SU-DHL-6 (cell line): ENCODE measurements around the gene ARHGEF38.
"Not testable (repeated sequence)": the region's sequence is repeated elsewhere in the genome, so short reads cannot be mapped to it uniquely, and the experiment has no call there.

Experiments used
- H2AFZ ChIP-seq: fragments of 200-600 bp; sonication (generic); 2 replicates; pipeline ENCODE4 v1.6.1; 2014; ENCODE audit warnings: low read depth, mild to moderate bottlenecking, moderate library complexity, mixed read lengths, antibody characterized with exemption, low read length; ENCODE audit not compliant: severe bottlenecking
- H3F3A ChIP-seq: fragments of 200-600 bp; shearing (Covaris generic); 2 replicates; pipeline ENCODE4 v1.6.0; 2016; ENCODE audit warnings: antibody characterized with exemption, mild to moderate bottlenecking; ENCODE audit not compliant: insufficient read depth
- H3K27ac ChIP-seq: fragments of 200-600 bp; sonication (generic); 2 replicates; pipeline ENCODE4 v1.5.1; 2016; ENCODE audit warnings: low read depth, mild to moderate bottlenecking, low read length, moderate library complexity, mixed read lengths
- H3K27me3 ChIP-seq: fragments of 200-600 bp; sonication (generic), shearing (Covaris generic); 2 replicates; pipeline ENCODE4 v1.6.0; 2014; ENCODE audit warnings: mild to moderate bottlenecking, low read length
- H3K36me3 ChIP-seq: fragments of 200-600 bp; sonication (generic); 2 replicates; pipeline ENCODE4 v1.6.1; 2014; ENCODE audit warnings: mild to moderate bottlenecking, low read length, mixed read lengths
- H3K4me2 ChIP-seq: fragments of 300-600, 200-600 bp; shearing (Covaris generic), sonication (generic); 2 replicates; pipeline ENCODE4 v1.6.0; 2014; ENCODE audit warnings: low read length, low read depth, mild to moderate bottlenecking; ENCODE audit not compliant: poor library complexity, severe bottlenecking
- H3K4me3 ChIP-seq: fragments of 200-600 bp; sonication (generic); 2 replicates; pipeline ENCODE4 v1.5.1; 2014; ENCODE audit warnings: antibody characterized with exemption, low read length, mild to moderate bottlenecking, mixed read lengths; ENCODE audit not compliant: insufficient read depth, poor library complexity, severe bottlenecking
- H3K79me2 ChIP-seq: fragments of 200-600 bp; sonication (generic); 2 replicates; pipeline ENCODE4 v1.6.1; 2014; ENCODE audit warnings: mild to moderate bottlenecking, low read length, moderate library complexity; ENCODE audit not compliant: insufficient read depth
- H3K9ac ChIP-seq: fragments of 200-600 bp; sonication (generic); 2 replicates; pipeline ENCODE4 v1.7.0; 2014; ENCODE audit warnings: mild to moderate bottlenecking, low read length
- H3K9me2 ChIP-seq: fragments of 200-600 bp; sonication (generic); replicated peaks from 2 replicates; pipeline ENCODE4 v1.6.1; 2014; ENCODE audit warnings: low read length; ENCODE audit not compliant: insufficient read depth
- H3K9me3 ChIP-seq: fragments of 200-600 bp; sonication (generic); 2 replicates; pipeline ENCODE4 v1.6.1; 2014; ENCODE audit warnings: low read length, mixed read lengths; ENCODE audit not compliant: insufficient read depth
- H4K20me1 ChIP-seq: fragments of 200-600 bp; sonication (generic); 2 replicates; pipeline ENCODE4 v1.6.1; 2014; ENCODE audit warnings: low read depth, mild to moderate bottlenecking, antibody characterized with exemption, low read length, moderate library complexity, mixed read lengths
- CTCF ChIP-seq: fragments of 200-600 bp; sonication (generic); IDR thresholded peaks from one replicate; pipeline ENCODE4 v1.5.1; 2017; ENCODE audit warnings: antibody characterized with exemption, mild to moderate bottlenecking, low read length, moderate library complexity; ENCODE audit not compliant: insufficient read depth, poor library complexity, severe bottlenecking
- EZH2phosphoT487 ChIP-seq: fragments of 200-600 bp; sonication (generic), shearing (Covaris generic); conservative IDR thresholded peaks from 2 replicates; pipeline ENCODE4 v1.6.1; 2018; ENCODE audit warnings: mild to moderate bottlenecking, antibody characterized with exemption, low read length, moderate library complexity, mixed read lengths

ARHGEF38 gene

GRCh38 chr4:105605493-105605892, 53.1 kb downstream of the ARHGEF38 start:
- H3F3A ChIP-seq: no peaks in the 10 kb centered on the region
- H3K79me2 ChIP-seq: no peaks in the 10 kb centered on the region
- H3K9me2 ChIP-seq: no peaks in the 10 kb centered on the region
- no peak overlapping the region for H3K4me2 ChIP-seq
- TF ChIP-seq CTCF (no peak), EZH2phosphoT487 (no peak)
- no peaks in the 10 kb centered on the region for H3K36me3 ChIP-seq
- H2AFZ ChIP-seq: no peak overlapping the region
- H3K27ac ChIP-seq: no peak overlapping the region
- H3K27me3 ChIP-seq: no peaks in the 10 kb centered on the region
- no peaks in the 10 kb centered on the region for H3K9me3 ChIP-seq
- H3K4me3 ChIP-seq: no peak overlapping the region
- no peaks in the 10 kb centered on the region for H4K20me1 ChIP-seq
- no peak overlapping the region for H3K9ac ChIP-seq

- Histone ChIP-seq H3K27me3 (no peaks in the 10 kb centered on the region), H3F3A (no peaks in the 10 kb centered on the region)
- TF ChIP-seq EZH2phosphoT487 (no peak), CTCF (no peak)
Measured at GRCh38 chr4:105607876-105608275, 55.5 kb downstream of the ARHGEF38 start.

GRCh38 chr4:105609819-105610218, 57.4 kb downstream of the ARHGEF38 start:
- H3K9me3 ChIP-seq, H4K20me1 ChIP-seq, H3K9ac ChIP-seq, H3K9me2 ChIP-seq, H3K27me3 ChIP-seq, H2AFZ ChIP-seq, H3K4me3 ChIP-seq, H3F3A ChIP-seq, H3K79me2 ChIP-seq, H3K4me2 ChIP-seq, H3K27ac ChIP-seq, H3K36me3 ChIP-seq: not testable (repeated sequence)

More at GRCh38 chr4:105607876-105608275, 55.5 kb downstream of the ARHGEF38 start:
- Histone ChIP-seq H3K9me2 (no peaks in the 10 kb centered on the region), H3K9me3 (no peaks in the 10 kb centered on the region), H3K4me3 (no peak overlapping the region), H3K27ac (no peak overlapping the region), H3K36me3 (no peaks in the 10 kb centered on the region), H3K79me2 (no peaks in the 10 kb centered on the region), H2AFZ (no peak overlapping the region), H3K9ac (no peak overlapping the region), H4K20me1 (no peaks in the 10 kb centered on the region), H3K4me2 (no peak overlapping the region)

GRCh38 chr4:105613306-105613705, 60.9 kb downstream of the ARHGEF38 start:
- Histone ChIP-seq H3K4me3 (no peak overlapping the region), H3K9ac (no peak overlapping the region), H4K20me1 (no peaks in the 10 kb centered on the region), H3K9me3 (no peaks in the 10 kb centered on the region), H3K27ac (no peak overlapping the region), H3K27me3 (no peaks in the 10 kb centered on the region), H3F3A (no peaks in the 10 kb centered on the region), H3K36me3 (no peaks in the 10 kb centered on the region), H3K79me2 (no peaks in the 10 kb centered on the region), H3K4me2 (no peak overlapping the region), H2AFZ (no peak overlapping the region), H3K9me2 (no peaks in the 10 kb centered on the region)
- no peak for TF ChIP-seq EZH2phosphoT487
- TF ChIP-seq CTCF: no peak
